HEK293 (cell line): ENCODE data around the gene HECTD4.

Experiments
- ZNF121 ChIP-seq: fragments of 450-650 bp; formaldehyde crosslinking; IDR thresholded peaks from 2 replicates; pipeline ENCODE4 v1.5.1; 2016; ENCODE audit warnings: missing biosample characterization, missing genetic modification characterization
- ZNF239 ChIP-seq: fragments of 450-650 bp; formaldehyde crosslinking; IDR thresholded peaks from 2 replicates; pipeline ENCODE4 v1.5.1; 2016; ENCODE audit warnings: missing biosample characterization, missing genetic modification characterization
- ZNF398 ChIP-seq: fragments of 450-650 bp; formaldehyde crosslinking; IDR thresholded peaks from 2 replicates; pipeline ENCODE4 v1.5.1; 2017; ENCODE audit warnings: missing biosample characterization, missing genetic modification characterization

- TF ChIP-seq ZNF239 (tag by site-specific recombination) (no peak), ZNF121 (tag by site-specific recombination) (no peak), ZNF398 (tag by site-specific recombination) (no peak)
Measured at GRCh38 chr12:112420740-112421139, 38.5 kb upstream of the HECTD4 start.
